ENCODE data around the gene DPF3. TPM values are rescaled to one million over a fixed set of nuclear protein-coding genes. Genes with fewer than 3 reads are reported as not detected.

DPF3 gene
- total and polyA plus RNA-seq, 2 donors (not counting 1 experiment from before 2014, with no cell fraction given): 3.4 to 10.2 TPM

DNA sequence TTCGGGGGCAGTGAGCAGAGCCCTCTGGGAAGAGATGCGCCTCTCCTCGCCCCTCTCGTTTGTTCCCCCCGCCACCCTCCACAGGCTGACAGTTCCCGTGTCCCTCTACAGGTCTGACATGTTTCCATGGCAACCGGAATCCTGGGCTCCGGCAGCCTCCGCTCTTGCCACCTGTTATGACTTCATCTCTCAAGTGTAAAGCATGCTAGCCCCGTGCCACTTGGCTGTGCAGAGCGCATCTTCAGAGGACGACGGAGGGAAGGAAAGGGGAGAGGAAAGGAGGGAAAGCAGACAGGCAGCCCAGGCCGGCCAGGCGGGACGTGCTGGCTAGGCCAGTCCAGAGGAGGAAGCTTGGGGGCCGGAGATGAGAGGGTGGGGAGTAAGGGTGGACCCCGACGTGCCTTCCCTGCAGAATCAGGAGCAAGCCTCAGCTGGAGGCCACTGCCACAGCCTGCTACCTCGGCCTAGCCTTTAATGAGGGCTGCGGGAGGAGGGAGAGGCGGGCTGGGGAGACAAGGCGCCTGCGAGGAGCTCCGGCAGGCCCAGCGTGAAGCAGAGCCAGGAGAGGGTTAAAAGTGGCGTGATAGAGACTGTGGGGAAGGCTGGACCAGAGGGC lies 214.3 kb downstream of the DPF3 start:
- Histone ChIP-seq H3K27ac (ENCODE audit: low read length in 2 of 2) (no peak overlapping the region), H4K20me1 (ENCODE audit: control insufficient read depth, insufficient read depth, low read length, poor library complexity, severe bottlenecking) (no peaks in the 10 kb centered on the region), H3K79me2 (ENCODE audit: control insufficient read depth, insufficient read depth, low read length) (no peaks in the 10 kb centered on the region), H3K4me2 (replicated peaks; ENCODE audit: low read depth, low read length, poor library complexity, severe bottlenecking) (no peak overlapping the region), H3K36me3 (replicated peaks in 1 of 2; ENCODE audit: control extremely low read depth in 1 of 2, control insufficient read depth in 1 of 2, extremely low read depth in 1 of 2, insufficient read depth in 2 of 2, low read length in 1 of 2) (peaks cover 0 to 3% of the 10 kb centered on the region in 2 experiments), H3K4me1 (ENCODE audit: control insufficient read depth in 2 of 2, insufficient read depth in 2 of 2, low read length in 2 of 2) (peaks cover 30 to 35% of the 10 kb centered on the region in 2 donors), H3K9me3 (ENCODE audit: control extremely low read depth in 1 of 3, control insufficient read depth in 2 of 3, insufficient read depth in 1 of 3, low read length in 2 of 3) (no peaks in the 10 kb centered on the region), H2AFZ (ENCODE audit: insufficient read depth, low read depth, low read length, poor library complexity, severe bottlenecking) (no peak overlapping the region), H3K4me3 (ENCODE audit: control extremely low read depth in 1 of 5, extremely low read depth in 1 of 5, insufficient read depth in 1 of 5, low read depth in 2 of 5, low read length in 4 of 5) (no peak overlapping the region), H3K27me3 (replicated peaks in 1 of 4; ENCODE audit: control extremely low read depth in 1 of 4, control insufficient read depth in 3 of 4, insufficient read depth in 4 of 4, low read length in 3 of 4) (no peaks in the 10 kb centered on the region), H3K9ac (ENCODE audit: low read length) (no peak overlapping the region)
- Mint-ChIP-seq H3K4me3 (no peak overlapping the region), H3K27me3 (no peaks in the 10 kb centered on the region), H3K27ac (no peak overlapping the region), H3K9me3 (ENCODE audit: insufficient read depth) (no peaks in the 10 kb centered on the region), H3K4me1 (peaks cover 39% of the 10 kb centered on the region)
- DNase-seq: no peak
- TF ChIP-seq EZH2 (IDR thresholded peaks at IDR 0.05; ENCODE audit: borderline replicate concordance, insufficient read depth, low read depth, low read length, poor library complexity, severe bottlenecking): no peak
- TF ChIP-seq, protein P1, sequence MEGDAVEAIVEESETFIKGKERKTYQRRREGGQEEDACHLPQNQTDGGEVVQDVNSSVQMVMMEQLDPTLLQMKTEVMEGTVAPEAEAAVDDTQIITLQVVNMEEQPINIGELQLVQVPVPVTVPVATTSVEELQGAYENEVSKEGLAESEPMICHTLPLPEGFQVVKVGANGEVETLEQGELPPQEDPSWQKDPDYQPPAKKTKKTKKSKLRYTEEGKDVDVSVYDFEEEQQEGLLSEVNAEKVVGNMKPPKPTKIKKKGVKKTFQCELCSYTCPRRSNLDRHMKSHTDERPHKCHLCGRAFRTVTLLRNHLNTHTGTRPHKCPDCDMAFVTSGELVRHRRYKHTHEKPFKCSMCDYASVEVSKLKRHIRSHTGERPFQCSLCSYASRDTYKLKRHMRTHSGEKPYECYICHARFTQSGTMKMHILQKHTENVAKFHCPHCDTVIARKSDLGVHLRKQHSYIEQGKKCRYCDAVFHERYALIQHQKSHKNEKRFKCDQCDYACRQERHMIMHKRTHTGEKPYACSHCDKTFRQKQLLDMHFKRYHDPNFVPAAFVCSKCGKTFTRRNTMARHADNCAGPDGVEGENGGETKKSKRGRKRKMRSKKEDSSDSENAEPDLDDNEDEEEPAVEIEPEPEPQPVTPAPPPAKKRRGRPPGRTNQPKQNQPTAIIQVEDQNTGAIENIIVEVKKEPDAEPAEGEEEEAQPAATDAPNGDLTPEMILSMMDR (IDR thresholded peaks at IDR 0.05): no peak
- ChIA-PET POLR2A (no interaction called here), CTCF (no interaction called here)
- ATAC-seq (ENCODE audit: low read depth): no peak
- intact Hi-C loops (cut with micrococcal nuclease): no loop called here
- 93% methylated on average over 20 of the region's 27 CpGs for WGBS (ENCODE audit: insufficient coverage)

- DNase-seq: no peak
- Histone ChIP-seq H3K27me3 (replicated peaks in 1 of 4; ENCODE audit: control extremely low read depth in 1 of 4, control insufficient read depth in 3 of 4, insufficient read depth in 4 of 4, low read length in 3 of 4) (no peaks in the 10 kb centered on the region), H3K9ac (ENCODE audit: low read length) (no peak overlapping the region), H3K36me3 (replicated peaks in 1 of 2; ENCODE audit: control extremely low read depth in 1 of 2, control insufficient read depth in 1 of 2, extremely low read depth in 1 of 2, insufficient read depth in 2 of 2, low read length in 1 of 2) (no peaks in the 10 kb centered on the region), H3K4me2 (replicated peaks; ENCODE audit: low read depth, low read length, poor library complexity, severe bottlenecking) (no peak overlapping the region), H3K27ac (ENCODE audit: low read length in 2 of 2) (no peak overlapping the region), H3K79me2 (ENCODE audit: control insufficient read depth, insufficient read depth, low read length) (no peaks in the 10 kb centered on the region), H4K20me1 (ENCODE audit: control insufficient read depth, insufficient read depth, low read length, poor library complexity, severe bottlenecking) (no peaks in the 10 kb centered on the region), H2AFZ (ENCODE audit: insufficient read depth, low read depth, low read length, poor library complexity, severe bottlenecking) (no peak overlapping the region), H3K4me1 (ENCODE audit: control insufficient read depth in 2 of 2, insufficient read depth in 2 of 2, low read length in 2 of 2) (peaks cover 33 to 40% of the 10 kb centered on the region in 2 donors), H3K4me3 (ENCODE audit: control extremely low read depth in 1 of 5, extremely low read depth in 1 of 5, insufficient read depth in 1 of 5, low read depth in 2 of 5, low read length in 4 of 5) (no peak overlapping the region), H3K9me3 (ENCODE audit: control extremely low read depth in 1 of 3, control insufficient read depth in 2 of 3, insufficient read depth in 1 of 3, low read length in 2 of 3) (no peaks in the 10 kb centered on the region)
- H3K9me3 Mint-ChIP-seq (ENCODE audit: insufficient read depth): no peaks in the 10 kb centered on the region
- no peaks in the 10 kb centered on the region for H3K27me3 Mint-ChIP-seq
- CTCF ChIA-PET: interaction anchor here (0.8 kb wide), 1 partner anchor 224 kb away, joined by 3 read pairs; no protein-coding TSS in a partner anchor
- H3K27ac Mint-ChIP-seq: no peak overlapping the region
- 94% methylated on average over 14 of the region's 14 CpGs for WGBS (ENCODE audit: insufficient coverage)
- H3K4me3 Mint-ChIP-seq: no peak overlapping the region
- POLR2A ChIA-PET: no interaction called here
- intact Hi-C loops (cut with micrococcal nuclease): no loop called here
- no peak for TF ChIP-seq EZH2 (IDR thresholded peaks at IDR 0.05; ENCODE audit: borderline replicate concordance, insufficient read depth, low read depth, low read length, poor library complexity, severe bottlenecking)
- TF ChIP-seq, protein P1 (IDR thresholded peaks at IDR 0.05): no peak
- ATAC-seq (ENCODE audit: low read depth): no peak
- peaks cover 44% of the 10 kb centered on the region for H3K4me1 Mint-ChIP-seq
Measured at GRCh38 chr14:72679141-72679535, 214.8 kb downstream of the DPF3 start.

Measured in B cell (primary cell).